GOT3 (cell line): ENCODE measurements around the gene PLAC8.
"Not testable (repeated sequence)": the region's sequence is repeated elsewhere in the genome, so short reads cannot be mapped to it uniquely, and the experiment has no call there.

Experiments used
- DNase-seq: peaks from one replicate; lab custom pipeline; 2025; ENCODE audit warnings: mixed read lengths; lab: John Stamatoyannopoulos, UW

Gene PLAC8

GRCh38 chr4:83114576-83114975 lies at the start of gene PLAC8:
PLAC8 (minus strand) TSS chr4:83114729; CDS start chr4:83107921, 6,808 bp downstream.
- no peak for DNase-seq

GRCh38 chr4:83153417-83153816 lies 38.9 kb upstream of the PLAC8 start:
- no peak for DNase-seq

- DNase-seq = no peak
Measured at GRCh38 chr4:83152746-83153145, 38.2 kb upstream of the PLAC8 start.

GRCh38 chr4:83151651-83152050 lies 37.1 kb upstream of the PLAC8 start:
- DNase-seq = no peak

- no peak for DNase-seq
Measured at GRCh38 chr4:83150653-83151330, 36.3 kb upstream of the PLAC8 start.

- DNase-seq = no peak
Measured at GRCh38 chr4:83149865-83150652, 35.5 kb upstream of the PLAC8 start.

- DNase-seq = no peak
Measured at GRCh38 chr4:83146841-83147240, 32.3 kb upstream of the PLAC8 start.

- not testable (repeated sequence) for DNase-seq
Measured at GRCh38 chr4:83145776-83146175, 31.2 kb upstream of the PLAC8 start.

- DNase-seq = no peak
Measured at GRCh38 chr4:83139514-83140156, 25.1 kb upstream of the PLAC8 start.

GRCh38 chr4:83138946-83139345 lies 24.4 kb upstream of the PLAC8 start:
- DNase-seq = no peak

- DNase-seq = no peak
Measured at GRCh38 chr4:83132065-83132464, 17.5 kb upstream of the PLAC8 start.

GRCh38 chr4:83129264-83129663 lies 14.7 kb upstream of the PLAC8 start:
- no peak for DNase-seq

- DNase-seq = no peak
Measured at GRCh38 chr4:83128240-83128929, 13.9 kb upstream of the PLAC8 start.

- DNase-seq = no peak
Measured at GRCh38 chr4:83125738-83126141, 11.2 kb upstream of the PLAC8 start.

- DNase-seq = no peak
Measured at GRCh38 chr4:83124111-83124780, 9.7 kb upstream of the PLAC8 start.

- DNase-seq = no peak
Measured at GRCh38 chr4:83121246-83121645, 6.7 kb upstream of the PLAC8 start.

GRCh38 chr4:83118869-83119268 lies 4.3 kb upstream of the PLAC8 start:
- DNase-seq = no peak

GRCh38 chr4:83115656-83116285 lies 1.2 kb upstream of the PLAC8 start:
- no peak for DNase-seq

- DNase-seq = no peak
Measured at GRCh38 chr4:83115000-83115399, 471 bp upstream of the PLAC8 start.

GRCh38 chr4:83113429-83113786 lies 1.1 kb downstream of the PLAC8 start:
- no peak for DNase-seq

- DNase-seq = no peak
Measured at GRCh38 chr4:83112678-83113428, 1.7 kb downstream of the PLAC8 start.
